NK-92 (cell line): ENCODE results near the gene SLC13A1.

ENCODE experiments used
- DNase-seq: peaks from one replicate; lab custom pipeline; 2025; ENCODE audit not compliant: unreplicated experiment; lab: John Stamatoyannopoulos, UW

The SLC13A1 gene

GRCh38 chr7:123198111-123198510 is 1.7 kb downstream of the SLC13A1 start:
- DNase-seq = no peak

- DNase-seq = no peak
Measured at GRCh38 chr7:123193235-123193634, 6.5 kb downstream of the SLC13A1 start.

- DNase-seq = no peak
Measured at GRCh38 chr7:123191132-123191531, 8.6 kb downstream of the SLC13A1 start.

GRCh38 chr7:123190109-123190831 is 9.5 kb downstream of the SLC13A1 start:
- no peak for DNase-seq

GRCh38 chr7:123185756-123186155 is 14.0 kb downstream of the SLC13A1 start:
- DNase-seq = no peak

GRCh38 chr7:123184271-123184670 is 15.5 kb downstream of the SLC13A1 start:
- no peak for DNase-seq

GRCh38 chr7:123183431-123183830 is 16.3 kb downstream of the SLC13A1 start:
- no peak for DNase-seq

- DNase-seq = no peak
Measured at GRCh38 chr7:123177442-123177841, 22.3 kb downstream of the SLC13A1 start.

GRCh38 chr7:123170333-123171246 is 29.2 kb downstream of the SLC13A1 start:
- DNase-seq = no peak

GRCh38 chr7:123169065-123169464 is 30.7 kb downstream of the SLC13A1 start:
- DNase-seq = no peak

- no peak for DNase-seq
Measured at GRCh38 chr7:123157606-123158005, 42.2 kb downstream of the SLC13A1 start.

GRCh38 chr7:123155571-123155970 is 44.2 kb downstream of the SLC13A1 start:
- DNase-seq = no peak

GRCh38 chr7:123154231-123154860 is 45.4 kb downstream of the SLC13A1 start:
- no peak for DNase-seq

GRCh38 chr7:123151443-123151842 is 48.3 kb downstream of the SLC13A1 start:
- DNase-seq = no peak

- no peak for DNase-seq
Measured at GRCh38 chr7:123148813-123149212, 51.0 kb downstream of the SLC13A1 start.

GRCh38 chr7:123143252-123144006 is 56.3 kb downstream of the SLC13A1 start:
- DNase-seq = no peak

- no peak for DNase-seq
Measured at GRCh38 chr7:123140561-123140960, 59.2 kb downstream of the SLC13A1 start.

- DNase-seq = no peak
Measured at GRCh38 chr7:123135960-123136359, 63.8 kb downstream of the SLC13A1 start.

- no peak for DNase-seq
Measured at GRCh38 chr7:123133924-123134323, 65.8 kb downstream of the SLC13A1 start.

- no peak for DNase-seq
Measured at GRCh38 chr7:123131961-123132360, 67.8 kb downstream of the SLC13A1 start.

- no peak for DNase-seq
Measured at GRCh38 chr7:123131556-123131955, 68.2 kb downstream of the SLC13A1 start.
